Activated CD8-positive, alpha-beta memory T cell treated with anti-CD3 and anti-CD28 coated beads, Interleukin-2, amount 50 U/mL, for 24 hours (primary cell): ENCODE results near the gene ALK.

Experiments used
- DNase-seq: peaks from one replicate; pipeline ENCODE4 v3.0.0-alpha.2; 2020; ENCODE audit errors: extremely low read depth

Gene ALK

DNA sequence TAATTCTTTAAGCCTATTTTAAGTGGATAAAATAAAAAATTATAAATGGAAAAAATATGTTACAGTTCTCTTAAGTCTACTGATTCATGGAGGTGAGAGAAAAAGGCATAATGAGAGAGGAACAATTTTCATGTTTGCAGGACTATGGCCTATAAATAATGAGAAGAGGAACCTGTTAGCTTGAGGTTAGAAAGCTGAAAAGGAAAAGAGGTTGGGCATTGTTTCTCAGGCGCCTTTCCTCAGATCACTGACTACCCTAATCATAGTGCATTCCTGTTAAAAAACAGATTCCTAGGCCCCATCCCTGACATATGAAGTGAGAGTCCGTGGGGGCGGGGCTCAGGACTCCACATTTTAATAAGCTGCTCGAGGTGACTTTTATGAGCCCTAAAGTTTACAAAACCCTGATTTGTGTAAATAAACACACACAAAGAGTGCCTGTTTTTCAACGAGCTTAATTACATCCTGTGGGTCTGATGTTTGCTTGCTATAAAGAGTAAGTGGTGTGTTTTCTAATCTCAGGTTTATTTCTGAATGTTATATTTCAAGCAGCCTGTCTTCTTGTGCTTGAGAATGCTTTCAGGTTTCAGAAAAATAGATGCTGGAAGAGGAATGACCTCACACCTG is 470.7 kb downstream of the ALK start:
- DNase-seq, result no peak

DNA sequence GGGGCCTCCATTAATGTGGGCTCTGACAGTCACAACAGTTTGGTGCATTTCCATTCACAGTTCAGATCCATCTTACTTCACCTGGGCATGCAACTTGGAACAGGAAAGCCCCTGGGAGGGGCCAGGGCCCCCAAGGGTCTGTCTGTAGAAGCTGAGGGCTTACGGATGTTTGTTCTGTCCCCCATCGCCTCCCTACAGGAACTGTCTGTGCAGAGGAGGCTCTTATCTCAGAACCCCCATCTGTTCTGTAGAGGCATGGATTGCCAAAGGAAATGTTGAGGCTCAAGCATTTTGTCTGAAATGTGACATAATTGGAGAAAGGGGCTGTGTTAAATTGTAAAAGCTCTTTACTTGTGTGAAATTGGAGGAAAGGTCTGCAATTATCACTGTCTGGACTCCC is 471.9 kb downstream of the ALK start:
- no peak for DNase-seq

DNA sequence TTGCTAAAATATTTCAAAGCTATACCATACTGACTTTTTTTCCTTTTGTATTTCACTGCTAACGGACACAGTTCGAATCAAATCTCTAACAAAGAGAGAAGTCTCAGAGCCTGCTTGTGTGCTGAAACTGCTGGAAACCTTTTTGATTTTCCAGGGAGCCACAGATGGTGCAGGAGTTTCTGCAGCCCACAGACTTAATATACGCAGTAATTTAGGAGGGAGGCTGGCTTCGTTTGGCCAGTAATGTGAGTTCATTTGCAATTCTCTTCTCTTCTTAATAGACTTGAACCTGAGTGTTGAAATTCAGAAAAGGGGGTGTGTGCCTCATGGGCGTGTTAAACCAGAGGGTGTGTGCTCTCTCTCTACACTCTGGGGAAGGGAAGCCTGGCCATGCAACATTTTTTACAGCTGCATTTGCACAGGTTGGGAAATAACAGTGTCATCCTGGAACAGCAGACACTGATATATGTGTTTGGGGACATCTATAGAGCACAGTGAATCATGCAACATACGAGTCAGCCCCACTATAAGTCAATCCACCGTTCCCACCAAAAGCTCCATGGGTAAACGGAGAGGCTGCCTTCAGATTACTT is 473.2 kb downstream of the ALK start:
- DNase-seq, result no peak

DNA sequence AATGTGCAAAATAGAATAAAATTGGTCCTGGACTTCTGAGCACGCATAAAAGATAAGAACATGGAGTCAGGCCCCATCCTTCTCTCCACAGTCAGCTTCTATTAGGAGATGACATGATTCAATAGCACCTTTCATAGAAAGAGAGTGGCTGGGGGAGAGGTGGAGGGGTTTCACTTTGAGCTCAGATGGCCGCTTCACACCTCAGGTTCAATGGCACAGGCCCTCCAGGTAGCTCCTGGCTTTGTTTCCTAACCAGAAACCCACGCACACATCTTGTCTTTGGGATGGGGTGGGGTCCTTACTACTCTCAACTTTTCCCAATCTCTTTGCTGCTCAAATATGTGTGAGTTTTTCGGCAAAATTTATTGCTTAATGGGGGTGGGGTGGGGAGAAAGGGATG is 473.9 kb downstream of the ALK start:
- DNase-seq, result no peak

DNA sequence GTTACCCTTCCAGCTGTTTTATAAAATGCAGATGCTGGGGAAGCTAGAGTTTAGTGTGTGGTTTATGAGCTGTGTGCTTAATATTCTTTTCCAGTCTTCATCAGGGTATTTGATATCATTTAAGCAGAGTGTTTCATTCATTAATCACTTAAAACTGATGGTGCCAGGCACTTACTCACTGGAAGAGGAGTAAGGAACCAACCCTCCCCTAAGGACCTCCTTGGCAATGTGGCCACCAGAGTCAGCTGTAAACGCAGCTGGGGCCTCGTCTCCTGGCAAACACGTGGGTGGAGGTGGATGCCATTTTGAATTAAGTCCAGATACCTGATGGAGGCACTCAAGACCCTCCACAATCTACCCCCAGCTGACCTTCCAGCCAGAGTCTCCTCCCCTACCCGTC is 474.5 kb downstream of the ALK start:
- no peak for DNase-seq

DNA sequence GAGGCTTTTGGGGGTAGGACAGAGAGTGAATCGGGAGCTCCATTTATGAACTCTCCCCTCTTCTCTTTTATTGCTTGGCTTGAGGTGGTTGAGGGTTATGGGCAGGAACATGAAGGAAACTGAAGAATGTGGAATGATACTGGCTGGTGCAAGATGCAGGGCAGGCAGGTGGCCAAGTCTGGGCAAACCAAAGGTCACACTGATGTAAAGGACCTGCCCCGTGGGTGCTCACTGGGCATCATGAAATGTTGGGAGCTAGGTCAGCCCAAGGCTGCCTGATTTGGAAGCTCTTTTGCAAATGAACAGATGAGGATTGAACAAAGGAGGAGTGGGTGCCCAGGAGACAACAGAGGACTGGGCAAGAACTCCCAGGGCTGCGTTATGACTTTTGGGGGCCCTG is 477.2 kb downstream of the ALK start:
- no peak for DNase-seq

DNA sequence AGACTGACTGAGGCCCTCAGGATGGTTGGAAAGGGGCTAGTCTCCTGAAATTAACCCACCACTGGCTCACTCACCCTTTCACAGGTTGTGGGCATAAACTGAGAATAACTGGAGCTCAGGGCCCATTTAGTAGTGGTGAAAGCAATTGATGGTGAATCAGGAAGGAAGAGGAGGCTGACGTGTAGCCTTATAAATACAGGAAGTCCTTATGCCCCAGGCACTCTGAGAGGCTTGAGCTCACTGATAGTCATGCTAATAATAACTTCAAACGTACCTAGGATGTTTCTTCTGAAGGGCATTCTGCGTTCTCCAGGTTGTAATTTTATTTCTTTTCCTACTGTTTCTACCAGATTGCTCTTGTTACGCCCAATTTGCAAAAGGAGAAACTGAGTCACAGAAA is 477.8 kb downstream of the ALK start:
- no peak for DNase-seq

DNA sequence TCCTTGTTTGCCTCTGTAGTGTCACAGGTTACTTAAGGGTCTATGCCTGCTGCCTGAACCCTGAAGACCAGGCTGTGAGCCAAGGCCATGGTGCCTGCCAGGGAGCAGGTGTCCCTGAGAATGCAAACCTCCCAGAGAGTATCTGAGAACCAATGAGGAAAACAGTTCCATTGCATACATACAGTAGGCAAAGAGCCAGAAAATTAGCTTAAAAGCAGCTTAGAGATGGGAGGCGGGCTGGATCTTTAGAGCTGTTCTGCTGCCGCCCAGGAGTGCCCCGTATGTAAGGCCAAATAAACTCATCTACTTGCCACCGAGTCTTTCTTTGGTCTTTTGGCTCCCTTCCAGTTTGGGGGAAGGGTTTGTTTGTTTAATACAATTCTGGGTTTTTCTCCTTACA is 478.2 kb downstream of the ALK start:
- DNase-seq, result no peak

DNA sequence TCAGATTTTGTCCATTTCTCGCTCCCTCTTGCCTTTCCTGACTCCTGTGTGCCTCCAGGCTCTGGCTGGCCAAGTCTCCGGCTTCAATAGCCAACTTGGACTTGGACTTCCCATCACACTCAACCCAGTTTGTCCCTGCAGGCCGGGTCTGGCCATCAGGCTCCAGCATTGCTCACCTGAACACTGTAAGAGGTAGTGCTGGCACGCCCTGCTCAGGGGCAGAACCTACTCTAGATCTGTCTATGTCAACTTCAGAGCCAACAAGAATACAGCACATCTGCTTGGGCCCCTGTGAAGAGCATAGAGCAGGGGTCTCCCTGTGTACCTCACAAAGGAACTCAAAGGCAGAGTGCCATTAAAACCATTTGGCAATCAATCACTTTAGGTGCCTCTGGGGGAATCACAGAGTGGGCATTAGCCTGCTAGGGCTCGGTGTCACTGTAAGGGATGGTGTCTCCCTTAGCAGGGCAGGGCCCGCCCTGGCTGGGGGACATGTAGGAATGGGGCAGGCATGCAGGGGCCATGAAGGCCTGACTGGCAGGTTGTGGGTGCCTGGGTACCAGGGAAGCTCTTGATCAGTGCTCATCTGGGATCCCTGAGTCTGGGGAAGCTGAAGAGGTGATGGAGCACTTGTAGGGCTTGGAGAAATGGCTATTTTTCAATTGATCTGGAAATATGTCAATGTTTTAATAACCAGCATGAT is 480.3 kb downstream of the ALK start:
- no peak for DNase-seq

DNA sequence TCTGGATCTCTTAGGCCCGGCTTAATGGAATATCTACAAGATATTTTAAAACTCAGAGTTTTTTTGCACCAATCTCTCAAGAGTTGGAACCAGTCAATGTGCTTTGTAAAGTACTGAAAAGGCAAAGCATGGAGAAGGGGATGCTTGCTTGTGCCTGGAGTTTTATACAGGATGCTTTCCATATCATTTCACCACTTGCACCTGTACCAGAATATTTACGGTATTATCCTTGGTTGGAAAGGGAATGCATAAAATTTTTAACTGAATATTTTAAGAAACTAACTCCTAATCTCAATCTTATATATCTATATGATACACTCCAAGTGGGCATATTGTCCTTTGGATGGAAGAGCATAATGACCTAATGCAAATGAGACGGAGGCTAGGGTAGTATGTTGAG is 487.5 kb downstream of the ALK start:
- no peak for DNase-seq

DNA sequence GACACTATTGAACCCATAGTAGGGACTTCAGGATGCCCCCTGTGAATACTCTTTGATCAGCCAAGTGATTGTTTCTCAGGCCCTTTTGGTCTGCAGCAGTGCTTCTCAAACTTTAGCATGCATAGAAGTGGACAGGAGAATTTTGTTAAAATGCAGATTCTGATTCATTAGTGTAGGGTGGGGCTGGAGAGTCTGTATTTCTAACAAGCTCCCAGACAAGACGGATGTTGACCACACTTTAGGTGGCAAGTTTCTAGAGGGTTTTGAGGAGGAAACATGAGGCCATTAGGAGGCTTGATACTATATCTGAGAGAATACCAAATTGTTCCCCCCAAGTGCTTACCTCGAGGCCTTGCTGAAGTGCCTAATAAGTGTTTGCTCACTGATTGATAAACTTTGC is 488.3 kb downstream of the ALK start:
- no peak for DNase-seq

DNA sequence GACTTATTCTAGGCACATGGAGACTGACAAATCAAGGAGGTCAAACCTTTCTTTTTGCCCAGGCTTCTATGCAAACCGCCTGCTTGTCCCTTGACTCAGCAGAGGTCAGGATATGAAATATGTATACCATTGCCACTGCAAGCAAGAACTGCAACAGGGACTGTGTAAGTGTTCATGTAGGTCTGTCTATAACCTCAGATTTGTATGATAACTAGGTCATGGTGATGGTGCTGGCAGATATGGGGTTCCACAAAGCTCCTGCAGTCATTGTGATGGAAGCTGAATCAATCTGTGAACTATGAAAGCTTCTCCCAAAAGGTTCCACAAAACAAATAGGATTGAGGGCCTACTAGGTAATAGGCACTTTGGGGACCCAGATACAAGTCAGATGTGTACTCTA is 489.9 kb downstream of the ALK start:
- DNase-seq, result no peak

DNA sequence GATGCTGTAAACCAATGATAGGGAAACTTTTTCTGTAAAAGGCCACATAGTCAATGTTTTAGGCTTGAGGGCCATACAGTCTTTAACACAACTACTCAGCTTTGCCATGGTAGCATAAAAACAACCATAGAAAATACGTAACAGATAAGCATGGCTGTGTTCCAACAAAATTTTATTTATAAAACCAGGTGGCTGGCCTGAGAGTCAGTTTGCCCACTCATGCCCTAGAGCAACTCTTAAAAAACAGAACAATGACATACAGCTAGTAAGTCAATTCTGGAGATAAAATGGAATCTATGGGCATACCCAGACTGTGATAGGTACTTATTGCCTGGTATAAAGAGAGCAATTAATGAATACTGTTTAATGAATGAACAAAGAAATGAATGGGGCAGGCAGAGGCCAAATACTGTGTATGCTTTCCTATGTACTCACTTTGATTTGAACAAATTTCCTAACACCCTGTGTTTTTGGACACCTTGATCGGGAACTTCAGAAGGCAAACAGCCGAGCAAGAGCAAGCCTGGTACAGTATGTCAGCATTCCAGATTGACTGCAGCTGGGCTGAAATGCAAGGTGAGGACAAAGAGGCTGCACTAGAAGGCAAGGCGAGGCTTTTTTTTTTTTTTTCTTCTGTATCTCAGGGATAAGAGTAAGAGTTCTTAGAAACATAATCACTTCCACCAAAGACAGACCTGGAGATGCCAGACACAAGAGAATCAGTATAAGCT is 490.8 kb downstream of the ALK start:
- no peak for DNase-seq

DNA sequence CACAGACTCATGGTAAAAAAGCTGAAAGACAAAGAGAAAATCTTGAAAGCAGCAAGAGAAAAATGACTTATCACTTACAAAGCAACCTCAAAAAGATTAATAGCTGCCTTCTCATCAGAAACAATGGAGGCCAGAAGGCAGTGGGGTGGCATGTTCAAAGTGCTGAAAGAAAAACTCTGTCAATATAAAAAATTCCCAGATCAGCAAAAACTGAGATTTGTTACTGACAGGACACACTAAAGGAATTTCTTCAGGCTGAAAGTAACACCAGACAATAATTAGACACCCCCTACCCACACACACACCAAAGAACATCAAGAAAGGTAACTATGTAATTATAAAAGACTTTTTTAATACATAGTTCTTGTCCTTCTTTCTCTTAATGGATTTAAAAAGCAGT is 495.0 kb downstream of the ALK start:
- DNase-seq, result no peak

DNA sequence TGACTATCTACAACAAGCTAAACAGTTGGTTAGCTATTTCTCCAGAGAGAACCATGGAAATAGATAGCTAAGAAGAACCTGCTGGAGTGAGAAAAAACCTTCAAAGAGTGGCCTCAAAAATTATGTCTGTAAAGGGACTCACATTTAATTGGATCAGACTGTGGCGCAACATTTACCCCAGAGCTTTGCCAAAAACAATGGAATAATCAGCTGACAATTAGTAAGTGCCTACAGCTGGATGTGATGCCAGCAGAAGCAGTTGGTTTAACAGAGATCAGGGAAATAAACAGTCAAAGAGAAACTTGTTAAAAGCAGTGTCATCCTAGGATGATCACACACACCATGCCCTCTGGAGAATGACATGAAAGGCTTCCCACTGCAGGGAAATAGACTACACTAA is 495.5 kb downstream of the ALK start:
- no peak for DNase-seq

DNA sequence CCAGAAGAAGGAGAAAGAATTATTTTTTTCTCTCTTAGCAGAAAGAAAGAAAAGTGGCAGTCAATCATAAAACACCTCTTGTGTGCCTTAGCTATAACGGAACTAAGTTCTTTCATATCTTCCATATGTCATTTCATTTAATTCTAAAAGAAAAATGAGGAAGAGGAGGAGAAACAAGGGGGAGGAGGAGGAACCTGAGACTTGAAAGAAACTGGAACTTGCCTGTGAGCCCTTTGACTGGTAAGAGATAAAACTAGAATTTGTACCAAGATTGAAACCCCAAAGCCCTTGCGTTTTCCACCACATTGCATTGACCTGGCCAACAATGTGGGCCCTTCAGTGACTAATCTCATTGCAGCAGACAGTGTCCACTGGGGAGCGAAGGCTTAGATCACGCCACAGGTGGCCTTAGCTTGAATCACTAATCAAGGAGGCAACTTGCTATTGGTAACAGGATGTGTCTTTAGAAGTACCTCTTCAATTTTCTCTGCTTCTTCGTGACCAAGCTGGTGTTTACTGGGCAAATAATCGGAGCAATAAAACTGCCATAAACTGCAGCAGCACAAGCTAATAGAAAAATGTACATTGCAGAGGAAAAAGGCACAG is 498.2 kb downstream of the ALK start:
- no peak for DNase-seq

DNA sequence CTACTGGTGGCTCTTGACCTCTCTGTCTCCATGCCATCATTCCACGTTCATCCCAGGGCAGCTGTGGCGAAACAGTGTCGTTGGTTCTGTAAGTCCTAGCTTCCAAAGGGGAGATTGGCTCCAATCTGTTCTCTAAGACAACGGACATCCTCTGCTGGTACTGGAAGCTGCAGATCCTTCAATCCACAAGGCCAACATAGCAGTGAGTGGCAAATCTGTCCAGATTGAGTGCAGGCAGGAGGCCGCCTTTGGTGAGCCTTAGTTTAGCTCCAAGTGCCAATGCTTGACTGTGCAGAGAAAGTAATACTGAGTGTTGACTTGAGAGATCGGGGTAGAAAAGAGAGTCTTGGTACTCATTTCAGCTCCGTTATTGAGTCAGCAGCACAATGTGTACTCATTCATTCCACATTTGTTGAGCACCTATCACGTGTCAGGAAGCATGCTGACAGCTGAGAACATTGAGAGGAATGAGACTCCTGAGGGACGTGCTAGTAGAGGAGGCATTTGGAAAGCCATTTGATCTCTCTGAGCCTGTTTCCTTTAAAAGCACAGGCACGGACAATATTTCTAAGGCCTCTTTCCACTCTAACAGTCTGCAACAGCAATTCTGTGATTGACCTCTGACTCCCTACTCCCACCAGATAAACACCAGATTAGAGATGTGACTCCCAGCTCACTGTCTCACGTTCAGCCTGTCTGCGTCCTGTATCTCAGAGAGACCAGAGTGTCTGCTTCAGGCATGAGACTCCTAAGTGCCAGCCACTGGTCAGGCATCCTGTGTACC is 500.2 kb downstream of the ALK start:
- DNase-seq, result no peak

DNA sequence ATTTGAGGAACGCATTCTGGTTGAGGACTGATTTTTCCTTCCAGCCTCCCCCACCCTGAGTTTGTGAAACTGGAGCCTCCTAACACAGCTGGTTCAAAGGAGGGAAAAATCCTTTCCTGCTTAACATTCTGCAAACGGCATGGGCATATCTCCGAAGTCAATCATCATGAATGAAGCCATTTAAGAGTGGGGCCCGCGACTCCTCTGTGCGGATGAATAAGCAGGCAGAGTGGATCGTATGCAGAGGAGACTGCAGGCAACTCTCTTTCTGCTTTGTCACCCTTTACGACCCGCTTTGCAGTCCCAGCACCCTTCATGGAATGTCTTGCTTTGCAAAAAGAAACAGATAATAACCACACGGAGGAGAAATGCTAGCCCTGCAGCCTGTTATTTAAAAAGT is 500.9 kb downstream of the ALK start:
- DNase-seq, result no peak

DNA sequence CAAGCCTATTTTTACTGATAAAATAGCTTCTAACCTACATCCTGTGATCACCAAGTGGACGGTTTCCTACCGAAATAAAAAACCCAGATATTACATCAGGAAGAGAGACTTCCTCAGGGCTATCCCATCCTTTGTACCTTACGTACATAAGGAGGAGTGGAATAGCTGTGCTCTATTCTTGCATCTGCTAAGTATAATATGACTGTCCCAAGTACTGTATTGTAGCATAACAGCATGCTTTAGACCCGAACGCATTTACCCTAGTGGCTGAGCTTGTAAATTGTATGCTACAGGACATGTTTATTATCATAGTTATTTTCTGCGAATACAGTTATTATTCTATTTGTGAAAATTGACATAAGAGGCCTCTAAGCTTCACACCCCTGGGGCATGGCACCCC is 503.8 kb downstream of the ALK start:
- DNase-seq, result no peak

DNA sequence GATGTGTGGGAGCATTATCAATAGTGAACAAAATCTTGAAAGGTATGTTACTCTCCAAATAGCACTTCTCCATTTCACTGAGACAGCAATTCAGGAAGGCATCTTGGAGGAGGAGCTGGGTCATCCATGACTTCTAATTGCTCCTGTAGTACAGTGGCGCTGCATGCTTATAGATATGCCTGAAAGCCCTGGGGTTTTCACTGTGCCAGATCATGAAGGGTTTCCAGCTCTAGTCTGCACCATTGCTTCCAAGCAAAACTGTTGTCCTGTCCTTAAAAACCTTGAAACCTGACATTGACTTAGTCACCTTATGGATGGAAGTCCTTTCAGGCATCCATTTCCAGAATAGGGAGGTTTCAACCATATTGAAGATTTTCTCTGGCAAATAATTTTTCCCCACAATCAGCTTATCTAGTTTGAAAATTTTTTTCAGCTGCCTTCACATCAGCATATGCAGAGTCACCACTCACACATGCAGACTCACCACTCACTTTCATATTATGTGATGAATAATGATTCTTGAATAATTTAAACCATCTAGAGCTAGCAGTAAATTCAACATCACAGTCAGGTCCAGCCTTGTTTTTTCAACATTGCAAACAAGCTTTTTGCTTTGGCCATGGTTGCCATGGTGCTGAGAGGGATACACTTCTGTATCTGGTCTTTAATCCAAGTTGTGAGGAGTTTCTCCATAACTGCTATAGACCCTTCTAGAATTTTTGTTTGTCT is 509.0 kb downstream of the ALK start:
- no peak for DNase-seq

DNA sequence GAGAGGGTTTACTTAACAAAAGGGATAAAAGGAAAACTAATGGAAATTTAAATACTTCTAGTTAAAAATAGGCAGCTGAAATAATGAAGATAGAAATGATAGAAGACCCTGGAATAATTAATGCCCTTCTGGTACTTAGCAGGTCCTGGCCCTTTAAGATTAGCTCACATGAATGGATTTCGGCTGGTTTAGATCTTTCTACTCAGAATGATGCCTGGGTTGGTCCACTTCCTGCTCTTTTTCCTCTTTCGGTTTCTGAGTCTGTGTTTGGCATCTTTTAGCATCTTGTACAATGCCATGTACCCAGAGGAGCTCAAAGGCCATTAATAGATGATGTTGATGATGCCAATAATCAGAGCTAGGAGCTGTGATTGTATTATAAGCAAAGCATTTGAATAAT is 515.7 kb downstream of the ALK start:
- no peak for DNase-seq
